ENCODE measurements around the gene ANKRD12.

GRCh38 chr18:9330419-9330818 lies 193.8 kb downstream of the ANKRD12 start:
- TF ChIP-seq REST (IDR thresholded peaks at IDR 0.05; ENCODE audit: borderline replicate concordance), result no peak
- TF ChIP-seq CTCF (IDR thresholded peaks at IDR 0.05; ENCODE audit: poor library complexity, severe bottlenecking), result no peak
- no peak for TF ChIP-seq EZH2 (IDR thresholded peaks at IDR 0.05; ENCODE audit: borderline replicate concordance, insufficient read depth, low read length, poor library complexity, severe bottlenecking)
- TF ChIP-seq RAD21 (conservative IDR thresholded peaks at IDR 0.05), result no peak
- TF ChIP-seq EP300 (conservative IDR thresholded peaks at IDR 0.05; ENCODE audit: poor library complexity, severe bottlenecking), result no peak
- TF ChIP-seq TAF1 (IDR thresholded peaks at IDR 0.05; ENCODE audit: low read depth), result no peak

Measured in neural cell (in vitro differentiated cells).